ENCODE data around the gene MPC1.

Gene MPC1

GRCh38 chr6:166318227-166318626, 64.5 kb downstream of the MPC1 start:
- no peak for DNase-seq

GRCh38 chr6:166317261-166318212, 65.2 kb downstream of the MPC1 start:
- no peak for DNase-seq

DNA sequence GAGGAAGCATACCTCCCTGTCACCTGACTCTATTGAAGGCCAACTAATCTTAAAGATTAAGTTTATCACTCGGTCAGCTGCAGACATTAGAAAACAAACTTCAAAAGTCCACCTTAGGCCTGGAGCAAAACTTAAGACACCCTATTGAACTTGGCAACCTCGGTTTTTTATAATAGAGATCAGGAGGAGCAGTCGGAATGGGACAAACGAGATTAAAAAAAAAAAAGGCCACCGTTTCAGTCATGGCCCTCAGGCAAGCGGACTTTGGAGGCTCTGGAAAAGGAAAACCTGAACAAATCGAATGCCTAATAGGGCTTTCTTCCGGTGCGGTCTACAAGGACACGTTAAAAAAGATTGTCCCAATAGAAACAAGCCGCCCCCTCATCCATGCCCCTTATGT, 67.3 kb downstream of the MPC1 start:
- no peak for DNase-seq

Measured in hypothalamus (tissue), 51 donors.